Activated T-helper 17 cell treated with anti-CD3 and anti-CD28 coated beads, Interleukin-2, amount 50 U/mL, for 72 hours (primary cell): Measurements from ENCODE around the gene FLOT1. TPM values are rescaled to one million over a fixed set of nuclear protein-coding genes. Genes with fewer than 3 reads are reported as not detected.

Experiments used
- ATAC-seq: fragments of 150-1000 bp; cut with Tn5 transposase; replicated peaks from 2 replicates; pipeline ENCODE4 v1.10.0; 2021; ENCODE audit warnings: mild to moderate bottlenecking, moderate library complexity
- H3K27ac Mint-ChIP-seq: one replicate; pipeline ENCODE4 v1.8.0; 2022; ENCODE audit warnings: mixed read lengths
- H3K27me3 Mint-ChIP-seq: one replicate; pipeline ENCODE4 v1.8.0; 2022; ENCODE audit warnings: mixed read lengths
- H3K36me3 Mint-ChIP-seq: one replicate; pipeline ENCODE4 v1.8.0; 2022; ENCODE audit warnings: low read depth, mild to moderate bottlenecking, mixed read lengths
- H3K4me1 Mint-ChIP-seq: one replicate; pipeline ENCODE4 v1.8.0; 2022; ENCODE audit warnings: mixed read lengths
- H3K4me3 Mint-ChIP-seq: one replicate; pipeline ENCODE4 v1.8.0; 2022; ENCODE audit warnings: mild to moderate bottlenecking, mixed read lengths
- H3K9me3 Mint-ChIP-seq: one replicate; pipeline ENCODE4 v1.8.0; 2022; ENCODE audit warnings: mixed read lengths
- total RNA-seq, 2 donors: library from RNA; stranded (reverse); gene quantifications; one replicate each; pipeline ENCODE4 v1.2.3, GENCODE V29; 2022

FLOT1 gene
- total RNA-seq, 2 donors from 2014 or later = 152 to 161 TPM

- Mint-ChIP-seq H3K36me3 (peaks cover 95% of the 10 kb centered on the region), H3K27me3 (no peaks in the 10 kb centered on the region), H3K9me3 (no peaks in the 10 kb centered on the region), H3K4me3 (peak overlapping the region; percentile 98), H3K4me1 (peaks cover 10% of the 10 kb centered on the region), H3K27ac (peak overlapping the region; percentile 97)
- ATAC-seq = no peak
Measured at GRCh38 chr6:30679765-30680535, 62.5 kb downstream of the FLOT1 start.

- H3K4me1 Mint-ChIP-seq = peaks cover 10% of the 10 kb centered on the region
- H3K36me3 Mint-ChIP-seq = peaks cover 87% of the 10 kb centered on the region
- ATAC-seq = peak; percentile 40
Measured at GRCh38 chr6:30678964-30679726, 63.3 kb downstream of the FLOT1 start.

More at GRCh38 chr6:30678964-30679726, 63.3 kb downstream of the FLOT1 start:
- Mint-ChIP-seq H3K4me3 (peak overlapping the region; percentile 98), H3K27ac (peak overlapping the region; percentile 97), H3K27me3 (no peaks in the 10 kb centered on the region), H3K9me3 (no peaks in the 10 kb centered on the region)

Other genes with a start within 250 kb of the FLOT1 start
- gene GNL1, start 186.2 kb downstream of the FLOT1 start, total RNA-seq = 100 to 1,000 TPM; 102 to 117 TPM
- gene PRR3, start 185.4 kb downstream of the FLOT1 start, total RNA-seq = 10 to 100 TPM; 22.1 to 23.1 TPM
- gene ABCF1, start 171.2 kb downstream of the FLOT1 start, total RNA-seq = 10 to 100 TPM; 65.0 to 98.2 TPM
- 100 to 1,000 TPM in 1 of 2 donors, 10 to 100 TPM in 1; 85.9 to 101 TPM for gene PPP1R10, start 125.4 kb downstream of the FLOT1 start, total RNA-seq
- gene MRPS18B, start 124.8 kb downstream of the FLOT1 start, total RNA-seq = 10 to 100 TPM; 64.6 to 78.5 TPM
- gene ATAT1, start 115.8 kb downstream of the FLOT1 start, total RNA-seq = 10 to 100 TPM; 12.3 to 20.9 TPM
- gene C6orf136, start 95.6 kb downstream of the FLOT1 start, total RNA-seq = 10 to 100 TPM; 24.8 to 36.7 TPM
- gene DHX16, start 69.7 kb downstream of the FLOT1 start, total RNA-seq = 10 to 100 TPM; 27.4 to 40.0 TPM
- gene PPP1R18, start 56.0 kb downstream of the FLOT1 start, total RNA-seq = 100 to 1,000 TPM; 190 to 238 TPM
- 10 to 100 TPM; 26.0 to 36.9 TPM for gene NRM, start 51.7 kb downstream of the FLOT1 start, total RNA-seq
- gene MDC1, start 25.4 kb downstream of the FLOT1 start, total RNA-seq = 10 to 100 TPM; 57.4 to 82.1 TPM
- gene TUBB, start 22.3 kb downstream of the FLOT1 start, total RNA-seq = 1,000 to 10,000 TPM; 1,139 to 1,437 TPM
- gene IER3, start 1.9 kb upstream of the FLOT1 start, total RNA-seq = 100 to 1,000 TPM in 1 of 2 donors, 10 to 100 TPM in 1; 55.6 to 617 TPM
- 10 to 100 TPM in 1 of 2 donors, 1 to 10 TPM in 1; 3.0 to 19.5 TPM for gene DDR1, start 141.8 kb upstream of the FLOT1 start, total RNA-seq
- 10 to 100 TPM; 34.3 to 39.9 TPM for gene GTF2H4, start 165.5 kb upstream of the FLOT1 start, total RNA-seq
- 10 to 100 TPM; 50.5 to 64.4 TPM for gene VARS2, start 171.6 kb upstream of the FLOT1 start, total RNA-seq
- gene SFTA2, start 189.5 kb upstream of the FLOT1 start, total RNA-seq = not detected
- not detected for gene MUCL3, start 198.3 kb upstream of the FLOT1 start, total RNA-seq
- gene MUC21, start 241.0 kb upstream of the FLOT1 start, total RNA-seq = not detected